DOHH2 (cell line): ENCODE measurements around the gene LARGE1.

Experiments
- H3F3A ChIP-seq: fragments of 200-600 bp; sonication (generic), shearing (Covaris generic); 2 replicates; pipeline ENCODE4 v1.6.0; 2016; ENCODE audit warnings: antibody characterized with exemption, mild to moderate bottlenecking; ENCODE audit not compliant: control insufficient read depth, insufficient read depth
- H3K27ac ChIP-seq: fragments of 200-600 bp; sonication (generic); 2 replicates; pipeline ENCODE4 v1.5.1; 2014; ENCODE audit warnings: low read depth, mild to moderate bottlenecking, low read length, moderate library complexity
- H3K27me3 ChIP-seq: fragments of 200-600 bp; sonication (generic); 2 replicates; pipeline ENCODE4 v1.6.1; 2014; ENCODE audit warnings: mild to moderate bottlenecking, low read length, mixed read lengths; ENCODE audit not compliant: control insufficient read depth
- H3K36me3 ChIP-seq: fragments of 200-600 bp; sonication (generic); 2 replicates; pipeline ENCODE4 v1.6.1; 2014; ENCODE audit warnings: mild to moderate bottlenecking, low read length, moderate library complexity, mixed read lengths; ENCODE audit not compliant: control insufficient read depth
- H3K4me1 ChIP-seq: fragments of 200-600 bp; sonication (generic); 2 replicates; pipeline ENCODE4 v1.6.1; 2014; ENCODE audit warnings: mild to moderate bottlenecking, low read length, mixed read lengths; ENCODE audit not compliant: control insufficient read depth
- H3K4me2 ChIP-seq: fragments of 200-600 bp; sonication (generic); 2 replicates; pipeline ENCODE4 v1.6.0; 2014; ENCODE audit warnings: mild to moderate bottlenecking, low read length, moderate library complexity
- H3K4me3 ChIP-seq: fragments of 200-600 bp; sonication (generic); 2 replicates; pipeline ENCODE4 v1.5.1; 2014; ENCODE audit warnings: mild to moderate bottlenecking, low read length, mixed read lengths
- H3K79me2 ChIP-seq: fragments of 200-600 bp; sonication (generic); 2 replicates; pipeline ENCODE4 v1.6.1; 2014; ENCODE audit warnings: mild to moderate bottlenecking, low read length, mixed read lengths; ENCODE audit not compliant: control insufficient read depth
- H3K9me2 ChIP-seq: fragments of 200-600 bp; sonication (generic); replicated peaks from 2 replicates; pipeline ENCODE4 v1.6.1; 2014; ENCODE audit warnings: mild to moderate bottlenecking, low read length, mixed read lengths; ENCODE audit not compliant: control insufficient read depth
- H3K9me3 ChIP-seq: fragments of 200-600 bp; sonication (generic); 2 replicates; pipeline ENCODE4 v1.6.1; 2014; ENCODE audit warnings: antibody characterized with exemption, low read length, mixed read lengths; ENCODE audit not compliant: control insufficient read depth, insufficient read depth
- H4K20me1 ChIP-seq: fragments of 200-600 bp; sonication (generic); 2 replicates; pipeline ENCODE4 v1.6.0; 2014; ENCODE audit warnings: low read depth, mild to moderate bottlenecking, antibody characterized with exemption, low read length, moderate library complexity; ENCODE audit not compliant: control insufficient read depth, insufficient read depth
- EZH2phosphoT487 ChIP-seq: fragments of 200-600 bp; sonication (generic); IDR thresholded peaks from 2 replicates; pipeline ENCODE4 v1.6.1; 2017; ENCODE audit warnings: borderline replicate concordance, mild to moderate bottlenecking, antibody characterized with exemption, low read length, moderate library complexity, mixed read lengths
- TF ChIP-seq, protein P1 (sequence below): fragments of 200-600 bp; sonication (generic); IDR thresholded peaks from one replicate; pipeline ENCODE4 v1.5.1; 2014; ENCODE audit warnings: antibody characterized with exemption, mild to moderate bottlenecking, low read depth, low read length; ENCODE audit not compliant: poor library complexity, severe bottlenecking

LARGE1 gene

DNA sequence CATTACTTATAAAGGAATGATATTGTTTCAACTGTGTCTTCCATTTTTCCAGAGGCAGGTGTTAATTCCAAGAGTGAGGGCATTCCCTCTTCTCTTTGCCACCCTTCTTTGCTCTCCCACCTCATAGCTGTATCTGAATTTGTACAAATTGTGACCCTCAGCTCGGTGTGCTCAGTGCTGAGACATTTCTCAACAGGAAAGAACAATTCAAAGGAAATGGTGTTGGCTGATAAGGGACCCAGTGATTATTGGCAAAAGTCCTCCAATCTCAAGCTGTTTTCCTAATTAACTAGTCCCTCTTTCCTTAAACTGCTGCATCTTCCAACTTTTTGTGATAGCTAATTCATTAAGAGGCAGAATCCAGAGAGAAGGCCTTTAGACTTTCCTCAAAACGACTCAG, 453.2 kb downstream of the LARGE1 start:
- no peak overlapping the region for H3K4me2 ChIP-seq
- H4K20me1 ChIP-seq = no peaks in the 10 kb centered on the region
- no peaks in the 10 kb centered on the region for H3K36me3 ChIP-seq
- no peaks in the 10 kb centered on the region for H3K4me1 ChIP-seq
- no peaks in the 10 kb centered on the region for H3K9me2 ChIP-seq
- no peaks in the 10 kb centered on the region for H3K27me3 ChIP-seq
- no peaks in the 10 kb centered on the region for H3K79me2 ChIP-seq
- H3K4me3 ChIP-seq = no peak overlapping the region
- no peaks in the 10 kb centered on the region for H3F3A ChIP-seq
- H3K27ac ChIP-seq = no peak overlapping the region
- no peaks in the 10 kb centered on the region for H3K9me3 ChIP-seq
- TF ChIP-seq, protein P1, sequence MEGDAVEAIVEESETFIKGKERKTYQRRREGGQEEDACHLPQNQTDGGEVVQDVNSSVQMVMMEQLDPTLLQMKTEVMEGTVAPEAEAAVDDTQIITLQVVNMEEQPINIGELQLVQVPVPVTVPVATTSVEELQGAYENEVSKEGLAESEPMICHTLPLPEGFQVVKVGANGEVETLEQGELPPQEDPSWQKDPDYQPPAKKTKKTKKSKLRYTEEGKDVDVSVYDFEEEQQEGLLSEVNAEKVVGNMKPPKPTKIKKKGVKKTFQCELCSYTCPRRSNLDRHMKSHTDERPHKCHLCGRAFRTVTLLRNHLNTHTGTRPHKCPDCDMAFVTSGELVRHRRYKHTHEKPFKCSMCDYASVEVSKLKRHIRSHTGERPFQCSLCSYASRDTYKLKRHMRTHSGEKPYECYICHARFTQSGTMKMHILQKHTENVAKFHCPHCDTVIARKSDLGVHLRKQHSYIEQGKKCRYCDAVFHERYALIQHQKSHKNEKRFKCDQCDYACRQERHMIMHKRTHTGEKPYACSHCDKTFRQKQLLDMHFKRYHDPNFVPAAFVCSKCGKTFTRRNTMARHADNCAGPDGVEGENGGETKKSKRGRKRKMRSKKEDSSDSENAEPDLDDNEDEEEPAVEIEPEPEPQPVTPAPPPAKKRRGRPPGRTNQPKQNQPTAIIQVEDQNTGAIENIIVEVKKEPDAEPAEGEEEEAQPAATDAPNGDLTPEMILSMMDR = no peak
- no peak for TF ChIP-seq EZH2phosphoT487

GRCh38 chr22:33465554-33465953, 454.7 kb downstream of the LARGE1 start:
- no peak overlapping the region for H3K4me3 ChIP-seq
- no peaks in the 10 kb centered on the region for H3K36me3 ChIP-seq
- no peaks in the 10 kb centered on the region for H3K9me2 ChIP-seq
- H3K9me3 ChIP-seq = no peaks in the 10 kb centered on the region
- H3K27ac ChIP-seq = no peak overlapping the region
- H3K4me2 ChIP-seq = no peak overlapping the region
- H3K27me3 ChIP-seq = no peaks in the 10 kb centered on the region
- TF ChIP-seq, protein P1 = no peak
- no peak for TF ChIP-seq EZH2phosphoT487
- no peaks in the 10 kb centered on the region for H3K4me1 ChIP-seq
- H3F3A ChIP-seq = no peaks in the 10 kb centered on the region
- H4K20me1 ChIP-seq = no peaks in the 10 kb centered on the region
- H3K79me2 ChIP-seq = no peaks in the 10 kb centered on the region

- no peaks in the 10 kb centered on the region for H3K36me3 ChIP-seq
Observed at GRCh38 chr22:33464698-33465097, 455.6 kb downstream of the LARGE1 start.

More at GRCh38 chr22:33464698-33465097, 455.6 kb downstream of the LARGE1 start:
- Histone ChIP-seq H3K9me3 (no peaks in the 10 kb centered on the region), H3F3A (no peaks in the 10 kb centered on the region), H3K27ac (no peak overlapping the region), H3K9me2 (no peaks in the 10 kb centered on the region), H3K79me2 (no peaks in the 10 kb centered on the region), H3K4me2 (no peak overlapping the region), H4K20me1 (no peaks in the 10 kb centered on the region), H3K27me3 (no peaks in the 10 kb centered on the region), H3K4me1 (no peaks in the 10 kb centered on the region), H3K4me3 (no peak overlapping the region)
- TF ChIP-seq EZH2phosphoT487 = no peak
- TF ChIP-seq, protein P1 = no peak
